NCI-H2227 treated with DMSO at 0.1 percent for 48 hours (cell line): ENCODE measurements around the gene ALG10.
"Not testable (repeated sequence)": the region's sequence is repeated elsewhere in the genome, so short reads cannot be mapped to it uniquely, and the experiment has no call there.

Experiments
- DNase-seq: peaks from one replicate; lab custom pipeline; 2025; lab: John Stamatoyannopoulos, UW

ALG10 gene

DNA sequence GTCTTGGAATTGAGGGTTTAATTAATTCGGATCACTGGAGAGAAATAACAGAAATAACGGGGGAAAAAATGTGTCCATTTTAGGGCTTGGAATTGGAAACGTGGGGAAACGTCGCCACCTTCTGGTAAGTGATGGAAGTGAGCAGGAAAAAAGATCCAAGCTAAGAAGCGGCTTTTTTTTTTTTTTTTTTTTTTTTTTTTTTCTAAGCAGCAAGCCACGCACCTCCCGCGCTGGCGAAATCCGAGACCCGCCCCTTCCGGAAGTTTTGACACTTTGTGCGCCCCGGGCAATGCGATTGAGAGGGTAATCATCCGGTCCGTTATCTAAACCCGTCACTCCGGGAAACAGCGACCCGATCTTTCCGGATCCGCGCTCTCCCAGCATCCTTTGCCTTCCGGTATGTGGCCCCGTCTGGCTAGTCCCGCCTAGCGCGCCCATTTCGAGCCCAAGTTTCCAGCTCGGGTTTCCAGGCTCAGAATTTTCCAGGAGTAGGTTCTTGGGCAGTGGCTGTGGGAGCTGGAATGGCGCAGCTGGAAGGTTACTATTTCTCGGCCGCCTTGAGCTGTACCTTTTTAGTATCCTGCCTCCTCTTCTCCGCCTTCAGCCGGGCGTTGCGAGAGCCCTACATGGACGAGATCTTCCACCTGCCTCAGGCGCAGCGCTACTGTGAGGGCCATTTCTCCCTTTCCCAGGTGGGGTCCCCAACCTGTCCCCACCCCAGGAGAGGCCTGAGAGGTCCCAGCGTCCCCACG, at the start of gene ALG10:
TSS of gene ALG10 (plus strand) at position 418 of the 752 bp plus-strand sequence. CDS start at position 522, 104 bp downstream.
- peak; percentile 93 for DNase-seq

- not testable (repeated sequence) for DNase-seq
These were observed 49.4 kb upstream of the ALG10 start for GRCh38 chr12:33972884-33973283.

GRCh38 chr12:33977887-33978286, 44.4 kb upstream of the ALG10 start:
- no peak for DNase-seq

GRCh38 chr12:33988197-33988805, 34.0 kb upstream of the ALG10 start:
- DNase-seq = no peak

GRCh38 chr12:33988913-33989312, 33.4 kb upstream of the ALG10 start:
- no peak for DNase-seq

DNA sequence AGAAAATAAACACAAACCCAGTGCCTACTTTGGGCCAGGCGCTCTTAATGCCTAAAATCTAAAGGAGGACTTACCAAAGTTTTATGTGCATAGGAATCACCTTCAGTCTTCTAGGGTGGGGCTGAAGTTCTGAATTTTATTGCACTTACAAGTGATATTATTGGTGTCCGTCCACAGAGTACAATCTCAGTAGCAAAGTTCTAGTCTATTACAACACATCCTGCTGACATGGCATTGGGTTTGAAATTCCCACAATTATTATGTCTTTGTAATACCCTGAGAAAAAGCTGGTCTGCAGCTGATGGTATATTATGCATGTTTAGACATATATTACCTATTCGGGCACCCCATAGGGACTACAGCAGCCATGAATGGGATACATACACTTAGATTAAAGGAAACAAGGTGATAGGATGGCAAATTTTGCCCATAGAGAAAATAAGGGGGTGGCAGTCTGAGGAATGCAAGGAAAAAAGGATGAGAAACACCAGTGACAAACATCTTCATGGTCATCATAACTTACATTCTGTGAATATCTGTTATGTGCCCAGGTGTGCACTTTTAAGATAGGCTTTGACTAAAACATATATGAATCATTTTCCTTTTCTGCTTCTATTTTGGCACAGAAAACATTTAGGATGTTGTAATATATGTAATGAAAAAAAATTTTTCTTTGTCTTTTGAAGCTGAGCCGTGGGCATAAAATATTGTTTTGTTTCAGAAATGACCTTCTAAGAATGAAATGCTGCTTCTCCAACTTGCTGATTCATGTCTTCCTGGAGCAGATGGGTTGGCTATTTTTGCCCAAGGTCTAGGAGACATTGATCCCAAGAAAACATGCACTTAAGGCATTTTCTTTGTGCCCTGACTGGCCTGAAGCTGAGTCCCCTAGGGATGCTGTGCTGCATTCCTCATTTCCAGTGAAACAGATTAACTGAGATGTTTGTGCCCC, 27.2 kb upstream of the ALG10 start:
- no peak for DNase-seq

- not testable (repeated sequence) for DNase-seq
These were observed 13.5 kb upstream of the ALG10 start for GRCh38 chr12:34008835-34009234.

- no peak for DNase-seq
These were observed 5.9 kb upstream of the ALG10 start for GRCh38 chr12:34016361-34016760.

DNA sequence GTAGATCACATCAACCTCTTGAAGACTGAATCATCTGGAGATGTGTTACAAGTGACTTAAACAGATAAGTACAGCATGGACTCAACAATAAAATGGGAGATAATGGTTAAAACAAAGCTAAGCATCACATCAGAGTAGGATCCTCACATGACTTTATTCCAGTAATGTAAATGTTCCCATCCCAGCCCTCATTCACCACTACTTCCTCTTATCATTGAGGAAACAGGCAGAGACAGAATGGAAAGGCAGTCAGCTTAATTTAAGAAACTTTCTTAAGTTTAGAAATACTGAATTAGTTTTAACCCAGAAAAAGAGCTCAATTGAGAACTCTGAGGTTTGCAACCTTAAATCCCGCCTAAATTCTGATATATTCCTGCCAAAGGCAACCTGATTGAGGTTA, 1.2 kb upstream of the ALG10 start:
- no peak for DNase-seq

DNA sequence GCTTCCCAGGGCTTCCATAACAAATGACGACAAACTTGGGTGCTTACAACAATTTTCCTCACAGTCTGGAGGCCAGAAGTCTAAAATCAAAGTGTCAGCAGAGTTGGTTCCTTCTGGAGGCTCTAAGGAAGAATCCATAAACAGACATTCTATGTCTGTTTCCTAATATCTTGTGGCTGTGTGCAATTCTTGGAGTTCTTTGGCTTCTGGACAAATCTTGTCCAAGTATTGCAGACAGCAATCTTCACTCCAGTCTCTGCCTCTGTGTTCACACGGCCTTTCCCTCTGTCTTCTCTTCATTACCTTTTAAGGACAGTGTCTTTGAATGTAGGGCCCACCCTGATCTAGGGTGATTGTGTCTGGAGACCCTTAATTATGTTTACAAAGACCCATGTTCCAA, 5.4 kb downstream of the ALG10 start:
- DNase-seq = not testable (repeated sequence)

DNA sequence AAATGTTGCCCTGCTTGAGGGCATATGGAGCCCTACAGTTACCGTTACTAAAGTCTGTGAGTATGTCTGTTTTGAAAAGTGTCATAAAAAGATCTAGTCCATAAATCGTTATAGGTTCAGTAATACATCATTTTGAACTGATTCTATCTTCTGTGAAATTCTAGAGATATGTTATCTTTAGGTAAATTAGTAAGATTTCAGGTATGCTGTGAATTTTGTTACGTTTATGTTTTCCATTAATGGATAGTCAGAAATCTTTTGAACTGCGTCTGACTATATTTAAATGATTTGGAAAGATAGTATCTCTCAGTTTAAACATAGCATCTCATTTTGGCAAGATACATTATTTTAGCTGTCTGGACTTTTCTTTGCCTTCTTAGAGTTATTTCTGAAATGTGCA, 8.3 kb downstream of the ALG10 start:
- no peak for DNase-seq

GRCh38 chr12:34033628-34034296, 11.5 kb downstream of the ALG10 start:
- DNase-seq = no peak

DNA sequence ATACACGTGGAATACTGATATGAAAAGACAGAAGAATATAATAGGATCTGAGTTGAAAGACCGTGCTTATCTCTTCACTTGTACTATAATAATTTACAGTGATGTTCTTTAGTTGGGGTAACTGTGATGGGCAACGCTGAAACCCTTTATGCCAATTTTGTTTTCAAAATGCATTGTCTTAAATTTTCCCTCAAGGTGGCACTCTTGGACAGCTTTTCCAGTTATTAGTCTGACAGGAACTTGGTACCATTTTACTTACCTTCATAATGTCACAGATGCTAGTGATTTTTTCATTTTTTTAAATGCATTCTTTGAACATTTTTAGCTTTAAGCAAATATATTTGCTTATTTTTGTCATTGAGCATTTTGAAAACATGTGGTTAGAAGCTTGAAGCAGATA, 16.1 kb downstream of the ALG10 start:
- DNase-seq = peak; percentile 1

DNA sequence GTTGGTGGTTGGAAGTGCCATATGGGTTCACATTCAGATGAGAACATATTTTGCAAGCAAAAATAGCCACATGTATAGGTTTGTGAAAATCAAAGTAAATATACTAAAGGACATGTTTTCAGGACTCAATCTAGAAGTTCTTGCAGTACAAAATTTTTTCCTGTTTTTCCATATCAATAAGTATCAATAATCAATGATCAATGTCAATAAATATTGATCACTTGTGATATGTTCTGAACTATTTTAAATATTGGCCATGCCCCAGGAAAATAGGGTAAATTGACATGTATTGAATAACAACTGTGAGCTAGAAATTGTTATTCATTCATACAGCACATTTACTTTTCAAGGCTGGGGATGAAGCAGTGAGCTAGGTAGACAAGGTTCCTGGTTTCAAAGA, 24.3 kb downstream of the ALG10 start:
- DNase-seq = no peak

DNA sequence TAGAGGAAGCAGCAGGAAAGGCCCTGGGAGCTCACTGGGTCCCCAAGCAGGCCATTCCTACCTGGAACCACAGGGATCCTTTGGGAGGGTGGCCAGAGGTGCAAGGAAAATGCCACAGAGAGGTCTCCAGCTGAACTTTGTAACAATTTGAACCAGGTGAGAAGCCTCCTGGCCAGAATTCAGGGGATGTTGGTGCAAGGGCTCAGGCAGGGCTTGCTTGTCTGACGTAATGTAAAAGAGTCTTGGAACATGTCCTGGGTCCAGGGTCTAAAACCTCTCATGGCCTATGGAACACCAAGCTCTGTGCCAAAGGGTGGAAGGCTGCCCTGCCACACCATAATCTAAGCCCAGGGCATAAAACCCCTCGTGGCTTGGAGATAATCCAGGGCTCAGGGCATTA, 25.6 kb downstream of the ALG10 start:
- not testable (repeated sequence) for DNase-seq

GRCh38 chr12:34048714-34049113, 26.4 kb downstream of the ALG10 start:
- no peak for DNase-seq

- DNase-seq = no peak
These were observed 29.2 kb downstream of the ALG10 start for GRCh38 chr12:34051486-34051885.

DNA sequence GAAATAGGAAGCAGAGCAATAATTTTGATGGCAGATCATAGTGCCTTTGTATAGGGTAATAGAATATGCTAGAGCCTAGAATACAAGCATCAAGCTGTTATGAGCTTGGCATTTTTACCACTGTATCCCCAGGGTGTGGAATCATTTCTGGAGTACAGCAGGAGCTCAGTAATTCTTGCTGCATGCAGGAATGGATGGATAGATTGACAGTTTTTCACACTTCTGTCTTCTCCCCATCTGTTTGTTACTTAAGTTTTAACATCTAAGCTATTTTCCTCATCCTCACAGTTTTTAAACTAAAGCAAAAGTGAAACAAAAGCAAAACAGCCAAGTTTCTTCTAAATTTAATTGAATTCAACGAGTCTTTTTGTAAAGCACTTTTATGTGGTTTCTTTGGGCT, 32.6 kb downstream of the ALG10 start:
- DNase-seq = no peak
